GM10266 (cell line): ENCODE data around the gene ACSF3.
A peak's percentile ranks its signal among the peaks of the same experiment; 100 is the strongest.

Experiments
- DNase-seq: peaks from one replicate; pipeline ENCODE4 v3.0.0; 2012; ENCODE audit errors: extremely low spot score
- TF ChIP-seq, protein P1 (sequence below): IDR thresholded peaks from 2 replicates; pipeline ENCODE4 v1.5.1; 2012; ENCODE audit warnings: mild to moderate bottlenecking, low read depth; ENCODE audit not compliant: control insufficient read depth, insufficient read depth; ENCODE audit errors: missing control alignments

ACSF3 gene

GRCh38 chr16:89113152-89113547 is 19.5 kb downstream of the ACSF3 start:
- TF ChIP-seq, protein P1, sequence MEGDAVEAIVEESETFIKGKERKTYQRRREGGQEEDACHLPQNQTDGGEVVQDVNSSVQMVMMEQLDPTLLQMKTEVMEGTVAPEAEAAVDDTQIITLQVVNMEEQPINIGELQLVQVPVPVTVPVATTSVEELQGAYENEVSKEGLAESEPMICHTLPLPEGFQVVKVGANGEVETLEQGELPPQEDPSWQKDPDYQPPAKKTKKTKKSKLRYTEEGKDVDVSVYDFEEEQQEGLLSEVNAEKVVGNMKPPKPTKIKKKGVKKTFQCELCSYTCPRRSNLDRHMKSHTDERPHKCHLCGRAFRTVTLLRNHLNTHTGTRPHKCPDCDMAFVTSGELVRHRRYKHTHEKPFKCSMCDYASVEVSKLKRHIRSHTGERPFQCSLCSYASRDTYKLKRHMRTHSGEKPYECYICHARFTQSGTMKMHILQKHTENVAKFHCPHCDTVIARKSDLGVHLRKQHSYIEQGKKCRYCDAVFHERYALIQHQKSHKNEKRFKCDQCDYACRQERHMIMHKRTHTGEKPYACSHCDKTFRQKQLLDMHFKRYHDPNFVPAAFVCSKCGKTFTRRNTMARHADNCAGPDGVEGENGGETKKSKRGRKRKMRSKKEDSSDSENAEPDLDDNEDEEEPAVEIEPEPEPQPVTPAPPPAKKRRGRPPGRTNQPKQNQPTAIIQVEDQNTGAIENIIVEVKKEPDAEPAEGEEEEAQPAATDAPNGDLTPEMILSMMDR, result no peak
- no peak for DNase-seq

DNA sequence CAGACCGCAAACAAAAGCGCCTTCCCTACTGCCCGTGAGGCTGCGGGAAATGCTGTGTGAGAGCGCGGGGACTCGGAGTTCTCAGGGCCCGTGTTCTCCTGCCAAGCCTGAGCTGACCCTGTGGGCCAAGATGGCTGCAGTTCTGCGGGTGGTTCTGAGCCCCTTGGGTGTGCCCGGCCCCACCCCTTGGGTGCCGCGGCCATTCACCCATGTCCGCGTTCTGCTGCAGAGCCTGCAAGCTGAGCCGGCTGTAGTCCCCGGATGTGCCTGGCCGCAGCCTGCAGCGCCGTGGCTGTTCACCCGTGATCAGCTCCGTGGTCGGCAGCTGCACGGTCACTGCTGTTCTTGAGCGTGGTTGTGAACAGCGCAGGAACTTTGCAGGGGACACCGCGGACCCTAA is 20.0 kb downstream of the ACSF3 start:
- DNase-seq, result no peak
- TF ChIP-seq, protein P1, result no peak

DNA sequence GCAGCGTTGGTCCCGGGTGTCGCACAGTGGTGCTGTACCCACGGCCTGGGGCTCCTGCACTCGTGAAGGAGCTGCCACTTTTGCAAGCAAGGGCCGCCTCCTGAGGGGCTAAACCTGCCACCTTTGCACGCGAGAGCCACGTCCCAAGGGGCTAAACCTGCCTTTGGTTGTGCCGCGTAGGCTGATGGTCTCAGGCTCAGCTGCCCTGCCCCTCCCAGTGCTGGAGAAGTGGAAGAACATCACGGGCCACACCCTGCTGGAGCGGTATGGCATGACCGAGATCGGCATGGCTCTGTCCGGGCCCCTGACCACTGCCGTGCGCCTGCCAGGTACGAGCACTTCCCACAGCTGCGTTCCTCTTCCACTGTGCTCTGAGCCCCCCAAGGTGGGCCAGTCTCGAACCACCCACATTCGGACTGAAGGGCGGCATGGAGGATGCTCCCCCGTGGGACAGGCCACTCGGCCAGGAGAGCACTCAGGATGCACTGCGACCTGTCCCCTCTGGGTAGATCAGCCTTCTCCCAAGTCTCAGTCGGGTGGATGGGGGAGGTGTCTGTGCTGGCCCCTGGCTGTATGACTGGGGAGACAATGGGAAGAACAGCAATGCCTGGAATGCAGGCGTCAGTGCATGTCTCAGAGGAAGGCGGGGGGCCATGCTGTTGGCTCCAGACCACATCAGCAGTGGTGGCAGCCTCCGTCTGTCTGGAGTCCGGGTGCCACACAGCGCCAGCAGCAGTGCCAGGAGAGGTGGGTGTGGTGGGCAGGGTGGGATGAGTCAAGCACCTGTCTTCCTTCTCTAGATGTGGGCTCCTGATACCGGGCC is 20.7 kb downstream of the ACSF3 start:
- TF ChIP-seq, protein P1, result no peak
- DNase-seq, result no peak

GRCh38 chr16:89115216-89115861 is 21.7 kb downstream of the ACSF3 start:
- DNase-seq, result peak; percentile 83

GRCh38 chr16:89116341-89117226 is 22.9 kb downstream of the ACSF3 start:
- TF ChIP-seq, protein P1, result no peak
- DNase-seq, result no peak

More at GRCh38 chr16:89115216-89115861, 21.7 kb downstream of the ACSF3 start:
- TF ChIP-seq, protein P1, result no peak

- no peak for DNase-seq
- TF ChIP-seq, protein P1, result no peak
Measured at GRCh38 chr16:89117227-89117974, 23.7 kb downstream of the ACSF3 start.
